Liver (tissue), 9 donors: Measurements from ENCODE around the gene ATP6AP1. TPM values are rescaled to one million over a fixed set of nuclear protein-coding genes. Genes with fewer than 3 reads are reported as not detected.
A peak's percentile ranks its signal among the peaks of the same experiment; 100 is the strongest.

ENCODE experiments used
- DNase-seq: peaks from one replicate; pipeline ENCODE4 v3.0.0-alpha.2; 2017; ENCODE audit warnings: low spot score
- H3K27ac ChIP-seq, 2 donors: one replicate each; pipeline ENCODE4 v1.7.0; 2013; ENCODE audit warnings: inconsistent platforms in 2 of 2, low read length in 2 of 2, control low read depth in 1 of 2, low read depth in 1 of 2, mild to moderate bottlenecking in 1 of 2
- H3K27me3 ChIP-seq, 4 donors: one replicate each; pipeline versions ENCODE4 v1.6.1 to v1.7.0; 2013; ENCODE audit warnings: low read length in 3 of 4, inconsistent platforms in 1 of 4, mild to moderate bottlenecking in 1 of 4, moderate library complexity in 1 of 4; ENCODE audit not compliant: control insufficient read depth in 4 of 4, insufficient read depth in 4 of 4
- H3K36me3 ChIP-seq, 4 donors: one replicate each; pipeline versions ENCODE4 v1.6.1 to v1.7.0; 2013; ENCODE audit warnings: low read length in 3 of 4, mild to moderate bottlenecking in 3 of 4, low read depth in 1 of 4, moderate library complexity in 1 of 4; ENCODE audit not compliant: control insufficient read depth in 4 of 4, insufficient read depth in 3 of 4
- H3K4me1 ChIP-seq, 4 donors: one replicate each; pipeline versions ENCODE4 v1.6.1 to v1.7.0; 2013; ENCODE audit warnings: low read length in 3 of 4, mild to moderate bottlenecking in 3 of 4, moderate library complexity in 1 of 4; ENCODE audit not compliant: control insufficient read depth in 4 of 4, insufficient read depth in 4 of 4
- H3K4me3 ChIP-seq, 3 donors: one replicate each; pipeline versions ENCODE4 v1.6.1 to v1.7.0; 2013; ENCODE audit warnings: low read length in 3 of 3, control low read depth in 1 of 3, low read depth in 1 of 3, mild to moderate bottlenecking in 1 of 3
- H3K9ac ChIP-seq, 2 donors: one replicate each; pipeline ENCODE4 v1.7.0; 2013; ENCODE audit warnings: low read length in 2 of 2, mild to moderate bottlenecking in 2 of 2, moderate library complexity in 2 of 2, control low read depth in 1 of 2, low read depth in 1 of 2
- H3K9me3 ChIP-seq, 4 donors: one replicate each; pipeline versions ENCODE4 v1.6.1 to v1.7.0; 2013; ENCODE audit warnings: low read length in 3 of 4; ENCODE audit not compliant: control insufficient read depth in 4 of 4
- ATF3 ChIP-seq: IDR thresholded peaks from 2 replicates; pipeline ENCODE4 v1.6.1; 2016; ENCODE audit warnings: antibody characterized with exemption
- CTCF ChIP-seq: fragments of 150-350 bp; IDR thresholded peaks from 2 replicates; pipeline ENCODE4 v1.5.1; 2017; ENCODE audit warnings: improper control_type of control experiment, low read depth, low read length; ENCODE audit not compliant: missing input control
- EGR1 ChIP-seq, 2 donors: IDR thresholded peaks; 2 replicates each; pipeline ENCODE4 v1.6.1; 2016 to 2018; ENCODE audit warnings: antibody characterized with exemption in 2 of 2, low read depth in 2 of 2
- FOXA1 ChIP-seq: IDR thresholded peaks from 2 replicates; pipeline ENCODE4 v1.6.1; 2016; ENCODE audit warnings: antibody characterized with exemption
- FOXA2 ChIP-seq: IDR thresholded peaks from 2 replicates; pipeline ENCODE4 v1.6.1; 2016; ENCODE audit warnings: antibody characterized with exemption
- GABPA ChIP-seq, 2 donors: IDR thresholded peaks in 1 of 2; conservative IDR thresholded peaks in 1 of 2; 2 replicates each; pipeline ENCODE4 v1.6.1; 2016; ENCODE audit warnings: antibody characterized with exemption in 2 of 2, mild to moderate bottlenecking in 1 of 2, moderate library complexity in 1 of 2
- HNF4A ChIP-seq, 2 donors: conservative IDR thresholded peaks; 2 replicates each; pipeline ENCODE4 v1.6.1; 2016; ENCODE audit warnings: antibody characterized with exemption in 2 of 2, mild to moderate bottlenecking in 2 of 2
- HNF4G ChIP-seq: IDR thresholded peaks from 2 replicates; pipeline ENCODE4 v1.6.1; 2016; ENCODE audit warnings: antibody characterized with exemption
- JUND ChIP-seq, 2 donors: IDR thresholded peaks; 2 replicates each; pipeline ENCODE4 v1.6.1; 2016; ENCODE audit warnings: antibody characterized with exemption in 2 of 2
- MAX ChIP-seq: IDR thresholded peaks from 2 replicates; pipeline ENCODE4 v1.6.1; 2016; ENCODE audit warnings: antibody characterized with exemption
- NR2F2 ChIP-seq: IDR thresholded peaks from 2 replicates; pipeline ENCODE4 v1.6.1; 2016; ENCODE audit warnings: antibody characterized with exemption
- RAD21 ChIP-seq, 2 donors: IDR thresholded peaks; 2 replicates each; pipeline ENCODE4 v1.6.1; 2016; ENCODE audit warnings: antibody characterized with exemption in 2 of 2, mild to moderate bottlenecking in 2 of 2
- REST ChIP-seq: IDR thresholded peaks from 2 replicates; pipeline ENCODE4 v1.6.1; 2016; ENCODE audit warnings: antibody characterized with exemption, mild to moderate bottlenecking
- RXRA ChIP-seq, 2 donors: IDR thresholded peaks; 2 replicates each; pipeline ENCODE4 v1.6.1; 2017 to 2018; ENCODE audit warnings: antibody characterized with exemption in 2 of 2, mild to moderate bottlenecking in 1 of 2
- SP1 ChIP-seq: IDR thresholded peaks from 2 replicates; pipeline ENCODE4 v1.6.1; 2018; ENCODE audit warnings: antibody characterized with exemption, mild to moderate bottlenecking
- TAF1 ChIP-seq: conservative IDR thresholded peaks from 2 replicates; pipeline ENCODE4 v1.6.1; 2016; ENCODE audit warnings: antibody characterized with exemption, mild to moderate bottlenecking
- YY1 ChIP-seq: IDR thresholded peaks from 2 replicates; pipeline ENCODE4 v1.6.1; 2016; ENCODE audit warnings: antibody characterized with exemption, mild to moderate bottlenecking
- ZBTB33 ChIP-seq: IDR thresholded peaks from 2 replicates; pipeline ENCODE4 v1.6.1; 2016; ENCODE audit warnings: antibody characterized with exemption
- WGBS: extraction: QIAGEN DNeasy Blood & Tissue Kit; methylation state at CpG from one replicate; pipeline ENCODE4 v1.1.7; 2013; 5-methylcytosine and 5-hydroxymethylcytosine counted together
- polyA plus RNA-seq, 2 donors: library from polyadenylated mRNA; stranded (reverse) in 1 of 2; unstranded in 1 of 2; fragments of 200-250 nt in 1 of 2; fragments of >200 nt in 1 of 2; fragmentation: Nextera tagmentation in 1 of 2; extraction: Ambion mirVana in 1 of 2; gene quantifications; one replicate each; pipeline versions ENCODE4 v1.2.1 to v1.2.3, GENCODE V29; 2013 to 2015
- total RNA-seq, 2 donors: library from RNA; depleted of rRNA; stranded (reverse); fragments of >200 nt; gene quantifications; one replicate each; pipeline ENCODE4 v1.2.3, GENCODE V29; 2014
- donor health status: healthy.
- donor health status: healthy.
- donor health status: healthy.
- donor health status: healthy.
- donor health status: healthy.

ATP6AP1 gene
- total and polyA plus RNA-seq, 4 donors, result 35.2 to 43.3 (median 40.8) TPM

- peak; percentile 56 for TF ChIP-seq ZBTB33
- peak; percentile 96 for TF ChIP-seq YY1
Measured at GRCh38 chrX:154397888-154398667, 30.4 kb upstream of the ATP6AP1 start, which contains the start of gene RPL10 (continued).

- Histone ChIP-seq H3K4me3 (peak overlapping the region; percentile 71 to 94 (median 92)), H3K27ac (peak overlapping the region; percentile 80 to 98), H3K27me3 (no peaks in the 10 kb centered on the region), H3K9ac (peak overlapping the region; percentile 95 to 98), H3K36me3 (peaks cover 0 to 10% (median 7%) of the 10 kb centered on the region in 4 donors), H3K9me3 (no peaks in the 10 kb centered on the region), H3K4me1 (peaks cover 1 to 36% (median 26%) of the 10 kb centered on the region in 4 donors)
- no peak for TF ChIP-seq YY1
- no peak for TF ChIP-seq TAF1
- TF ChIP-seq RXRA (IDR thresholded peaks at IDR 0.05), result no peak
- peak in 1 of 2 donors; percentile 26 for TF ChIP-seq GABPA (IDR thresholded peaks at IDR 0.05 in 1 of 2, conservative IDR thresholded peaks at IDR 0.05 in 1 of 2)
- no peak for TF ChIP-seq FOXA1
- TF ChIP-seq HNF4A (conservative IDR thresholded peaks at IDR 0.05), result no peak
- TF ChIP-seq ATF3, result no peak
- TF ChIP-seq JUND (IDR thresholded peaks at IDR 0.05), result no peak
- TF ChIP-seq CTCF, result peak; percentile 72
- peak; percentile 76 to 77 for TF ChIP-seq RAD21 (IDR thresholded peaks at IDR 0.05)
- TF ChIP-seq MAX, result peak; percentile 82
- no peak for TF ChIP-seq ZBTB33
- no peak for TF ChIP-seq REST
- peak; percentile 13 for TF ChIP-seq NR2F2
- TF ChIP-seq EGR1 (IDR thresholded peaks at IDR 0.05; ENCODE audit: low read depth in 2 of 2), result no peak
- no peak for TF ChIP-seq FOXA2
- no peak for TF ChIP-seq HNF4G
- TF ChIP-seq SP1, result no peak
- 1% methylated on average over 49 of the region's 49 CpGs for WGBS
- peak; percentile 88 for DNase-seq
Measured at GRCh38 chrX:154398668-154399526, 29.6 kb upstream of the ATP6AP1 start.
